HEK293 (cell line): Measurements from ENCODE around the gene PINLYP.

Source experiments
- CTCF ChIA-PET: fragments of 350-600 bp; formaldehyde crosslinking; extraction: SDS; loops from one replicate; lab custom pipeline; 2021; ENCODE audit warnings: antibody characterized with exemption; lab: Yijun Ruan, JAX
- POLR2A ChIA-PET: fragments of 300-600 bp; formaldehyde crosslinking; extraction: SDS; loops from one replicate; lab custom pipeline; 2020; ENCODE audit warnings: antibody characterized with exemption, inconsistent platforms; lab: Yijun Ruan, JAX
- H3K27ac ChIP-seq: fragments of 200-500 bp; sonication (Bioruptor generic); 2 replicates; pipeline ENCODE4 v1.5.1; 2014; ENCODE audit warnings: low read depth, low read length, control low read depth, inconsistent platforms; ENCODE audit errors: extremely low read depth
- H3K36me3 ChIP-seq, 2 experiments: fragments of 200-500 bp in 1 of 2; sonication (Bioruptor generic) in 1 of 2; 1 replicate in 1 of 2; 2 replicates in 1 of 2; pipeline ENCODE4 v1.5.1; 2014 to 2017; ENCODE audit warnings: inconsistent platforms in 2 of 2, low read length in 2 of 2; ENCODE audit not compliant: control insufficient read depth in 2 of 2, insufficient read depth in 1 of 2
- H3K4me1 ChIP-seq: fragments of 200-500 bp; sonication (Bioruptor generic); 2 replicates; pipeline ENCODE4 v1.5.1; 2014; ENCODE audit warnings: mild to moderate bottlenecking, low read length, inconsistent platforms; ENCODE audit not compliant: control insufficient read depth, insufficient read depth
- H3K4me3 ChIP-seq: 2 replicates; pipeline ENCODE4 v1.5.1; 2011; ENCODE audit warnings: low read depth, mild to moderate bottlenecking, control low read depth, low read length, moderate library complexity
- H3K9me3 ChIP-seq: fragments of 200-500 bp; sonication (Bioruptor generic); 2 replicates; pipeline ENCODE4 v1.5.1; 2014; ENCODE audit warnings: low read depth, low read length, inconsistent platforms; ENCODE audit not compliant: control insufficient read depth, insufficient read depth
- BCL11A ChIP-seq: fragments of 450-650 bp; formaldehyde crosslinking; IDR thresholded peaks from 2 replicates; pipeline ENCODE4 v1.5.1; 2016; ENCODE audit warnings: low read depth, missing biosample characterization, missing genetic modification characterization
- IKZF3 ChIP-seq: fragments of 450-650 bp; IDR thresholded peaks from 2 replicates; pipeline ENCODE4 v1.5.0; 2018; ENCODE audit warnings: missing biosample characterization, mild to moderate bottlenecking, missing genetic modification characterization, moderate library complexity
- OSR2 ChIP-seq: fragments of 450-650 bp; formaldehyde crosslinking; IDR thresholded peaks from 2 replicates; pipeline ENCODE4 v1.5.1; 2016; ENCODE audit warnings: missing biosample characterization, missing genetic modification characterization
- OVOL3 ChIP-seq: fragments of 450-650 bp; formaldehyde crosslinking; IDR thresholded peaks from 2 replicates; pipeline ENCODE4 v1.5.1; 2016; ENCODE audit warnings: missing biosample characterization, missing genetic modification characterization
- PBX3 ChIP-seq: sonication (generic); formaldehyde crosslinking; IDR thresholded peaks from 2 replicates; pipeline ENCODE4 v1.8.1; 2022; ENCODE audit warnings: mild to moderate bottlenecking, moderate library complexity, missing genetic modification reagents
- SP3 ChIP-seq: fragments of 450-650 bp; formaldehyde crosslinking; IDR thresholded peaks from 2 replicates; pipeline ENCODE4 v1.5.1; 2016; ENCODE audit warnings: missing biosample characterization, missing genetic modification characterization
- SP7 ChIP-seq: fragments of 450-650 bp; formaldehyde crosslinking; IDR thresholded peaks from 2 replicates; pipeline ENCODE4 v1.5.1; 2016; ENCODE audit warnings: missing biosample characterization, missing genetic modification characterization
- TCF7L2 ChIP-seq: IDR thresholded peaks from 2 replicates; pipeline ENCODE4 v1.6.1; 2011; ENCODE audit warnings: low read depth, mild to moderate bottlenecking, inconsistent platforms, low read length, moderate library complexity, borderline replicate concordance
- WT1 ChIP-seq: fragments of 450-650 bp; formaldehyde crosslinking; IDR thresholded peaks from 2 replicates; pipeline ENCODE4 v1.5.1; 2016; ENCODE audit warnings: missing biosample characterization, missing genetic modification characterization
- ZBTB17 ChIP-seq: fragments of 450-650 bp; formaldehyde crosslinking; IDR thresholded peaks from 2 replicates; pipeline ENCODE4 v1.5.1; 2016; ENCODE audit warnings: missing biosample characterization, missing genetic modification characterization
- ZIC2 ChIP-seq: fragments of 450-650 bp; formaldehyde crosslinking; IDR thresholded peaks from 2 replicates; pipeline ENCODE4 v1.5.1; 2016; ENCODE audit warnings: missing biosample characterization, missing genetic modification characterization
- ZNF23 ChIP-seq: fragments of 450-650 bp; formaldehyde crosslinking; IDR thresholded peaks from 2 replicates; pipeline ENCODE4 v1.5.1; 2016; ENCODE audit warnings: missing biosample characterization, missing genetic modification characterization, borderline replicate concordance
- ZNF239 ChIP-seq: fragments of 450-650 bp; formaldehyde crosslinking; IDR thresholded peaks from 2 replicates; pipeline ENCODE4 v1.5.1; 2016; ENCODE audit warnings: missing biosample characterization, missing genetic modification characterization
- ZNF280D ChIP-seq: fragments of 450-650 bp; formaldehyde crosslinking; IDR thresholded peaks from 2 replicates; pipeline ENCODE4 v1.5.1; 2016; ENCODE audit warnings: missing biosample characterization, missing genetic modification characterization
- ZNF398 ChIP-seq: fragments of 450-650 bp; formaldehyde crosslinking; IDR thresholded peaks from 2 replicates; pipeline ENCODE4 v1.5.1; 2017; ENCODE audit warnings: missing biosample characterization, missing genetic modification characterization
- ZNF473 ChIP-seq: fragments of 450-650 bp; formaldehyde crosslinking; IDR thresholded peaks from 2 replicates; pipeline ENCODE4 v1.5.1; 2017; ENCODE audit warnings: missing biosample characterization, missing genetic modification characterization
- ZNF513 ChIP-seq: fragments of 450-650 bp; IDR thresholded peaks from 2 replicates; pipeline ENCODE4 v1.5.1; 2018; ENCODE audit warnings: missing biosample characterization, missing genetic modification characterization
- ZNF518A ChIP-seq: fragments of 450-650 bp; formaldehyde crosslinking; conservative IDR thresholded peaks from 2 replicates; pipeline ENCODE4 v1.5.1; 2016; ENCODE audit warnings: low read depth, missing biosample characterization, missing genetic modification characterization
- ZNF544 ChIP-seq: fragments of 450-650 bp; formaldehyde crosslinking; IDR thresholded peaks from 2 replicates; pipeline ENCODE4 v1.5.0; 2017; ENCODE audit warnings: missing biosample characterization, missing genetic modification characterization
- ZNF596 ChIP-seq: fragments of 450-650 bp; IDR thresholded peaks from 2 replicates; pipeline ENCODE4 v1.5.0; 2018; ENCODE audit warnings: missing biosample characterization, mild to moderate bottlenecking, missing genetic modification characterization, moderate library complexity
- ZNF621 ChIP-seq: fragments of 450-650 bp; formaldehyde crosslinking; IDR thresholded peaks from 2 replicates; pipeline ENCODE4 v1.5.1; 2017; ENCODE audit warnings: missing biosample characterization, missing genetic modification characterization
- ZNF677 ChIP-seq: fragments of 450-650 bp; IDR thresholded peaks from 2 replicates; pipeline ENCODE4 v1.5.0; 2018; ENCODE audit warnings: missing biosample characterization, mild to moderate bottlenecking, missing genetic modification characterization, moderate library complexity
- ZNF830 ChIP-seq: fragments of 450-650 bp; IDR thresholded peaks from 2 replicates; pipeline ENCODE4 v1.5.0; 2018; ENCODE audit warnings: missing biosample characterization, missing genetic modification characterization, low read depth, mild to moderate bottlenecking, moderate library complexity

Gene PINLYP

GRCh38 chr19:43526884-43527859 is 48.4 kb upstream of the PINLYP start, which contains the start of gene ETHE1:
TSS of gene ETHE1 (minus strand) at chr19:43527201. CDS start at chr19:43527177, 24 bp downstream.
- Histone ChIP-seq H3K27ac (peak within 1 kb of the TSS; percentile 64; the same call in 1 of the 2 replicates), H3K4me1 (peaks cover 30% of the 10 kb centered on the region), H3K9me3 (no peaks in the 10 kb centered on the region), H3K4me3 (peak within 1 kb of the TSS; percentile 60), H3K36me3 (peaks cover 0 to 13% of the 10 kb centered on the region in 2 experiments; a peak in 1 of 3 replicates)
- CTCF ChIA-PET: interaction anchor here (0.6 to 14.5 kb wide), 13 partner anchors 8 to 423 kb away, joined by 3 to 749 read pairs (median 5); no protein-coding TSS in a partner anchor
- POLR2A ChIA-PET: interaction anchor here (0.5 to 2.7 kb wide), 5 partner anchors 8 to 80 kb away, joined by 3 to 10 read pairs (median 4); no protein-coding TSS in a partner anchor
- peak; percentile 62; the same call in 1 of the 2 replicates for TF ChIP-seq ZNF280D (tag by site-specific recombination)
- 0 out of 2 replicates have a peak, but pooled peaks have one; percentile 6 for TF ChIP-seq ZNF398 (tag by site-specific recombination)
- no peak for TF ChIP-seq IKZF3
- TF ChIP-seq ZNF518A: 0 out of 2 replicates have a peak, but pooled peaks have one; percentile 10
- peak; percentile 36; the same call in 1 of the 2 replicates for TF ChIP-seq WT1 (tag by site-specific recombination)
- TF ChIP-seq ZNF677 (tag by site-specific recombination): no peak
- no peak for TF ChIP-seq ZNF473 (tag by site-specific recombination)
- peak; percentile 61; the same call in 1 of the 2 replicates for TF ChIP-seq BCL11A (tag by site-specific recombination)
- TF ChIP-seq ZIC2: peak; percentile 51; the same call in 1 of the 2 replicates
- TF ChIP-seq SP7 (tag by site-specific recombination): peak; percentile 75
- peak; percentile 9; the same call in 1 of the 2 replicates for TF ChIP-seq ZNF23 (tag by site-specific recombination)
- TF ChIP-seq ZNF513: no peak
- peak; percentile 98 for TF ChIP-seq ZBTB17 (tag by site-specific recombination)
- peak; percentile 98 for TF ChIP-seq SP3 (tag by site-specific recombination)
- TF ChIP-seq PBX3 (CRISPR knock-in tag): peak; percentile 78; the same call in 1 of the 2 replicates
- TF ChIP-seq OVOL3 (tag by site-specific recombination): no peak
- TF ChIP-seq ZNF596 (tag by site-specific recombination): no peak
- no peak for TF ChIP-seq ZNF830 (tag by site-specific recombination)
- TF ChIP-seq ZNF621: no peak
- TF ChIP-seq TCF7L2: no peak
- TF ChIP-seq ZNF239: no peak
- peak; percentile 56; the same call in 1 of the 2 replicates for TF ChIP-seq OSR2 (tag by site-specific recombination)
- no peak for TF ChIP-seq ZNF544 (tag by site-specific recombination)
